Endodermal cell (in vitro differentiated cells): ENCODE data around the gene A3GALT2. TPM values are rescaled to one million over a fixed set of nuclear protein-coding genes. Genes with fewer than 3 reads are reported as not detected.

ENCODE experiments used
- DNase-seq: peaks from one replicate; pipeline ENCODE4 v3.0.0-alpha.2; 2017
- H3K27ac ChIP-seq: 2 replicates; pipeline ENCODE4 v1.5.1; 2013; ENCODE audit warnings: mild to moderate bottlenecking, low read depth, low read length, moderate library complexity
- H3K27me3 ChIP-seq: 2 replicates; pipeline ENCODE4 v1.6.1; 2013; ENCODE audit warnings: mild to moderate bottlenecking, low read length, moderate library complexity; ENCODE audit not compliant: insufficient read depth, control insufficient read depth, poor library complexity, severe bottlenecking
- H3K36me3 ChIP-seq: 2 replicates; pipeline ENCODE4 v1.7.0; 2013; ENCODE audit warnings: mild to moderate bottlenecking, low read length, moderate library complexity; ENCODE audit not compliant: control insufficient read depth, insufficient read depth
- H3K4me1 ChIP-seq: one replicate; pipeline ENCODE4 v1.7.0; 2013; ENCODE audit warnings: low read length; ENCODE audit not compliant: control insufficient read depth, insufficient read depth
- H3K4me3 ChIP-seq: 2 replicates; pipeline ENCODE4 v1.5.1; 2013; ENCODE audit warnings: mild to moderate bottlenecking, low read length, moderate library complexity
- H3K9ac ChIP-seq: 2 replicates; pipeline ENCODE4 v1.6.1; 2013; ENCODE audit warnings: mild to moderate bottlenecking, low read length, moderate library complexity; ENCODE audit not compliant: poor library complexity, severe bottlenecking; ENCODE audit errors: extremely low read depth
- H3K9me3 ChIP-seq: 2 replicates; pipeline ENCODE4 v1.6.1; 2013; ENCODE audit warnings: mild to moderate bottlenecking, low read length, moderate library complexity; ENCODE audit not compliant: control insufficient read depth
- H3K27ac Mint-ChIP-seq: 2 replicates; pipeline ENCODE4 v1.8.0; 2020; ENCODE audit warnings: mixed read lengths
- H3K27me3 Mint-ChIP-seq: 2 replicates; pipeline ENCODE4 v1.8.0; 2021; ENCODE audit warnings: mild to moderate bottlenecking, mixed read lengths; ENCODE audit not compliant: insufficient read depth
- H3K36me3 Mint-ChIP-seq: 2 replicates; pipeline ENCODE4 v1.8.0; 2020; ENCODE audit warnings: low read depth, mixed read lengths
- H3K4me1 Mint-ChIP-seq: 2 replicates; pipeline ENCODE4 v1.8.0; 2020; ENCODE audit warnings: mixed read lengths
- H3K4me3 Mint-ChIP-seq: 2 replicates; pipeline ENCODE4 v1.8.0; 2020; ENCODE audit warnings: mild to moderate bottlenecking, moderate library complexity, mixed read lengths
- H3K9me3 Mint-ChIP-seq: 2 replicates; pipeline ENCODE4 v1.8.0; 2020; ENCODE audit warnings: mild to moderate bottlenecking, mixed read lengths
- CTCF ChIP-seq: fragments of 200-600 bp; sonication (generic); conservative IDR thresholded peaks from 2 replicates; pipeline ENCODE4 v1.5.0; 2021; ENCODE audit warnings: antibody characterized with exemption, mild to moderate bottlenecking
- WGBS, 2 experiments: methylation state at CpG; one replicate each; pipeline versions ENCODE4 v1.1.5 to v1.1.7; 2013; ENCODE audit warnings: missing lambda C conversion rate in 2 of 2, mixed read lengths in 1 of 2; ENCODE audit not compliant: insufficient coverage in 1 of 2, insufficient read length in 1 of 2; 5-methylcytosine and 5-hydroxymethylcytosine counted together
- total RNA-seq, 2 donors: library from RNA; stranded (reverse); fragmentation: NEBNext Ultra II Directional in 1 of 2; extraction: Animal tissue kit (Norgen Biotek cat#: 25700) in 1 of 2; gene quantifications; 2 replicates in 1 of 2; 3 replicates in 1 of 2; pipeline ENCODE4 v1.2.1, GENCODE V29; 2021

Gene A3GALT2
- total RNA-seq, 2 donors from 2014 or later = not detected

GRCh38 chr1:33261344-33261743 lies 59.6 kb downstream of the A3GALT2 start:
- no peaks in the 10 kb centered on the region for H3K9me3 ChIP-seq
- H3K36me3 ChIP-seq = peaks cover 5% of the 10 kb centered on the region
- Mint-ChIP-seq H3K27ac (no peak overlapping the region), H3K4me1 (peaks cover 36% of the 10 kb centered on the region), H3K27me3 (no peaks in the 10 kb centered on the region), H3K36me3 (peaks cover 15% of the 10 kb centered on the region), H3K4me3 (no peak overlapping the region), H3K9me3 (no peaks in the 10 kb centered on the region)
- H3K4me1 ChIP-seq = peaks cover 23% of the 10 kb centered on the region
- 84 to 86% methylated on average over 7 of the region's 7 CpGs for WGBS, 2 experiments
- H3K27ac ChIP-seq = peak overlapping the region; percentile 92
- no peak for TF ChIP-seq CTCF
- no peak overlapping the region for H3K9ac ChIP-seq
- no peak overlapping the region for H3K4me3 ChIP-seq
- H3K27me3 ChIP-seq = no peaks in the 10 kb centered on the region
- no peak for DNase-seq

- no peaks in the 10 kb centered on the region for H3K9me3 Mint-ChIP-seq
- H3K4me3 Mint-ChIP-seq = no peak overlapping the region
- peaks cover 23% of the 10 kb centered on the region for H3K4me1 ChIP-seq
- peaks cover 15% of the 10 kb centered on the region for H3K36me3 Mint-ChIP-seq
- WGBS, 2 experiments = 95 to 97% methylated on average over 4 to 5 of the region's 5 CpGs
- no peak overlapping the region for H3K9ac ChIP-seq
- H3K27ac ChIP-seq = peak overlapping the region; percentile 92
- H3K27me3 Mint-ChIP-seq = no peaks in the 10 kb centered on the region
- no peak for TF ChIP-seq CTCF
- no peak for DNase-seq
- no peaks in the 10 kb centered on the region for H3K27me3 ChIP-seq
- H3K4me1 Mint-ChIP-seq = peaks cover 36% of the 10 kb centered on the region
- peaks cover 5% of the 10 kb centered on the region for H3K36me3 ChIP-seq
- peak overlapping the region; percentile 31 for H3K27ac Mint-ChIP-seq
- H3K4me3 ChIP-seq = no peak overlapping the region
- H3K9me3 ChIP-seq = no peaks in the 10 kb centered on the region
These were observed 60.5 kb downstream of the A3GALT2 start for GRCh38 chr1:33260439-33260838.

GRCh38 chr1:33259879-33260278 lies 61.0 kb downstream of the A3GALT2 start:
- H3K4me1 ChIP-seq = peaks cover 23% of the 10 kb centered on the region
- no peaks in the 10 kb centered on the region for H3K27me3 ChIP-seq
- H3K4me3 Mint-ChIP-seq = no peak overlapping the region
- peaks cover 36% of the 10 kb centered on the region for H3K4me1 Mint-ChIP-seq
- H3K9ac ChIP-seq = no peak overlapping the region
- no peak overlapping the region for H3K27ac ChIP-seq
- H3K27me3 Mint-ChIP-seq = no peaks in the 10 kb centered on the region
- no peaks in the 10 kb centered on the region for H3K9me3 ChIP-seq
- no peak for TF ChIP-seq CTCF
- H3K36me3 ChIP-seq = peaks cover 5% of the 10 kb centered on the region
- no peak overlapping the region for H3K27ac Mint-ChIP-seq
- no peak for DNase-seq
- H3K9me3 Mint-ChIP-seq = no peaks in the 10 kb centered on the region
- peaks cover 15% of the 10 kb centered on the region for H3K36me3 Mint-ChIP-seq
- WGBS, 2 experiments = 94 to 100% methylated on average over 3 of the region's 3 CpGs
- H3K4me3 ChIP-seq = peak overlapping the region; percentile 96
